BJ (cell line): Measurements from ENCODE around the gene PRG2. TPM values are rescaled to one million over a fixed set of nuclear protein-coding genes. Genes with fewer than 3 reads are reported as not detected.
"Not testable (repeated sequence)": the region's sequence is repeated elsewhere in the genome, so short reads cannot be mapped to it uniquely, and the experiment has no call there.

ENCODE experiments used
- CTCF ChIA-PET: fragments of 350-600 bp; formaldehyde crosslinking; extraction: SDS; loops from one replicate; lab custom pipeline; 2021; ENCODE audit warnings: antibody characterized with exemption, inconsistent platforms; lab: Yijun Ruan, JAX
- POLR2A ChIA-PET: fragments of 300-600 bp; sonication (Branson Sonifier 250); formaldehyde crosslinking; extraction: SDS; loops from one replicate; lab custom pipeline; 2021; ENCODE audit warnings: antibody characterized with exemption; lab: Charles Lee
- DNase-seq: peaks from one replicate; pipeline ENCODE4 v3.0.0-alpha.2; 2011; ENCODE audit warnings: low read depth
- H3K27me3 ChIP-seq: 2 replicates; pipeline ENCODE4 v1.6.0; 2011; ENCODE audit warnings: low read length; ENCODE audit not compliant: control insufficient read depth, insufficient read depth
- H3K36me3 ChIP-seq: 2 replicates; pipeline ENCODE4 v1.5.1; 2011; ENCODE audit warnings: low read length; ENCODE audit not compliant: control insufficient read depth, insufficient read depth
- H3K4me3 ChIP-seq: 2 replicates; pipeline ENCODE4 v1.5.1; 2011; ENCODE audit warnings: low read depth, mild to moderate bottlenecking, control low read depth, low read length
- CTCF ChIP-seq: IDR thresholded peaks from 2 replicates; pipeline ENCODE4 v1.5.1; 2011; ENCODE audit warnings: low read depth, mild to moderate bottlenecking, control low read depth, inconsistent platforms, low read length, moderate library complexity; ENCODE audit not compliant: insufficient read depth
- polyA plus RNA-seq: library from polyadenylated mRNA; depleted of rRNA; stranded (reverse); fragments of >200 nt; gene quantifications from 2 replicates; pipeline ENCODE4 v1.2.3, GENCODE V29; 2011

Gene PRG2
- polyA plus RNA-seq, 1 experiment: not detected

GRCh38 chr11:57403802-57404147 is 13.3 kb upstream of the PRG2 start:
- no peak for TF ChIP-seq CTCF
- Histone ChIP-seq H3K27me3 (peaks cover under 1% of the 10 kb centered on the region; the same call in 1 of the 2 replicates), H3K36me3 (no peaks in the 10 kb centered on the region; the same call in 1 of the 2 replicates), H3K4me3 (no peak overlapping the region)
- CTCF ChIA-PET: no interaction called here
- no peak for DNase-seq
- POLR2A ChIA-PET: no interaction called here

DNA sequence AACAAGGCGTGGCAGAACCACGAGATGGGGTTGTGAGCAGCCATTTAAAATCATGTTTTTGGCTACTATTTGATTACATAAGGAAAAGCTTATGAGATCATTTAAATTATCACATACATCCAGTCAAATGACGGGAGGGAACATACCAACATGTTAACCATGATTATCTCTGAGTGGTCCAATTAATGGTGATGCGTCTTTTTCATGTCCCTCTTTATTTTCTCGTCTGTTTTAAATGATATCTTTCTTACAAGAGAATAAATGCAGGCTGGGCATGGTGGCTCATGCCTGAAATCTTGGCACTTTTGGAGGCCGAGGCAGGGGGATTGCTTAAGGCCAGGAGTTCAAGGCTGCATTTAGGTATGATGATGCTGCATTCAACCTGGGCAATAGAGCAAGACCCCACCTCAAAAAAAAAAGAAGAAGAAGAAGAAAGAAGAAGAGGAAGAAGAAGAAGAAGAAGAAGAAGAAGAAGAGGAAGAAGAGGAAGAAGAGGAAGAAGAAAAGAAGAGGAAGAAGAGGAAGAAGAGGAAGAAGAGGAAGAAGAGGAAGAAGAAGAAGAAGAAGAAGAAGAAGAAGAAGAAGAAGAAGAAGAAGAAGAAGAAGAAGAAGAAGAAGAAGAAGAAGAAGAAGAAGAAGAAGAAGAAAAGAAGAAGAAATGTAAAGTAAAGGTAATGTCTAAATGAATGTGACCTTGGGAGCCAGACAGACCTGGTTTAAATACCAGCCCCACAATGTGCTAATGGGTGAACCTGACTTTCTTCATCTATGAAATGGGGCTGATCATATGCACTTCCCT is 12.8 kb upstream of the PRG2 start:
- H3K4me3 ChIP-seq, H3K27me3 ChIP-seq, DNase-seq, CTCF ChIA-PET, H3K36me3 ChIP-seq, POLR2A ChIA-PET: not testable (repeated sequence)

- no peak for DNase-seq
- CTCF ChIA-PET: no interaction called here
- POLR2A ChIA-PET: no interaction called here
These were observed 11.9 kb upstream of the PRG2 start for GRCh38 chr11:57402188-57403002.

DNA sequence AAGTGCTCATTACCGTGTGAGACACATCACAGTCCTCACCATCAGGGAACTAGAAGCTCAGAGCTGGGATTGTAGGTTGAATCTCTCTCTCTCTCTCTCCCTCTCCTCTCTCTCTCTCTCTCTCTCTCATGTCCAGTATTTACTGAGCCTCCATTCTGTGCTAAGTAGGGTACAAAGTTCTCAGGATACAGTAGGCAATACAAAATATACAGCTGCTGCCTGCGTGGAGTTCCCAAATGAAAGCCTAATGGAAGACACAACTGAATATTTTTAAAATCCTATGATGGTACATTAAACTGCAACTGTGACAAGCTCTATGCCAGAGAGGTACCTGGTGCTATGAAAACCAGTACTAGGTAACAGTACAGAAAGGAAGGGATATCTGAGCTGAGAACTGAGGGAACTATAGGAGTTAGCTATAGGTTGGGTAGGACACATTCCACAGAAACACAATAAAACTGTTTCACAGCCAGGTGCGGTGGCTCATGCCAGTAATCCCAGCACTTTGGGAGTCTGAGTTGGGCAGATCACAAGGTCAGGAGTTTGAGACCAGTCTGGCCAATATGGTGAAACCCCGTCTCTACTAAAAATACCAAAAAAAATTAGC is 9.6 kb upstream of the PRG2 start:
- POLR2A ChIA-PET: no interaction called here
- Histone ChIP-seq H3K36me3 (no peaks in the 10 kb centered on the region; the same call in 1 of the 2 replicates), H3K4me3 (no peak overlapping the region), H3K27me3 (peaks cover 5% of the 10 kb centered on the region)
- CTCF ChIA-PET: interaction anchor here (1.0 kb wide), 1 partner anchor 51 kb away, joined by 3 read pairs; no protein-coding TSS in a partner anchor
- DNase-seq: no peak
- no peak for TF ChIP-seq CTCF

More at GRCh38 chr11:57402188-57403002, 11.9 kb upstream of the PRG2 start:
- Histone ChIP-seq H3K27me3 (peaks cover 3% of the 10 kb centered on the region), H3K4me3 (no peak overlapping the region), H3K36me3 (no peaks in the 10 kb centered on the region; the same call in 1 of the 2 replicates)
- no peak for TF ChIP-seq CTCF

DNA sequence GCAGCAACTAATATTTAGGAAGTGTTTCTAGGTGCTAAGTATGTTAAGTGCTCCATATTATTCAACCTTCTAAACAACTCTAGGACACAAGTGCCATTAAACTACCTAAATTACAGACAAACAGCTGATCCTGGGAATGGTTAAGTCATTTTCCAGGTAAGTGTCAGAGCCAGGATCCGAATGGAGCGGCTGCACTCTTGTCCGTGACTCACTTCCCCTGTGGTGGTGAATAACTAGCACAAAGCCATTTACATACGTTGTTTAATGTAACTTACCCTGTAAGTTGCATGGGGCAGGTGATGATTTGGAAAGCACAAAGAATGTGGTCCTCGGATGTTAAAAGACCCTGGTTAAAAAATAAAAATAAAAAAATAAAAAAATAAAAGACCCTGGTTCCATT is 8.8 kb upstream of the PRG2 start:
- no peak for DNase-seq
- no peak for TF ChIP-seq CTCF
- CTCF ChIA-PET: interaction anchor here (0.9 kb wide), 1 partner anchor 1810 kb away, joined by 3 read pairs; no protein-coding TSS in a partner anchor
- Histone ChIP-seq H3K36me3 (no peaks in the 10 kb centered on the region; the same call in 1 of the 2 replicates), H3K27me3 (peaks cover 5% of the 10 kb centered on the region), H3K4me3 (no peak overlapping the region)
- POLR2A ChIA-PET: no interaction called here
